ENCODE measurements around the gene GRAMD4. TPM values are rescaled to one million over a fixed set of nuclear protein-coding genes. Genes with fewer than 3 reads are reported as not detected.

Gene GRAMD4
- total RNA-seq, 4 donors from 2014 or later = 19.1 to 25.4 (median 19.5) TPM

GRCh38 chr22:46578824-46579561, 41.2 kb upstream of the GRAMD4 start:
- TF ChIP-seq CTCF (IDR thresholded peaks at IDR 0.05) = no peak
- DNase-seq (ENCODE audit: low spot score) (no peak), ATAC-seq (ENCODE audit: low FRiP score) (no peak)

DNA sequence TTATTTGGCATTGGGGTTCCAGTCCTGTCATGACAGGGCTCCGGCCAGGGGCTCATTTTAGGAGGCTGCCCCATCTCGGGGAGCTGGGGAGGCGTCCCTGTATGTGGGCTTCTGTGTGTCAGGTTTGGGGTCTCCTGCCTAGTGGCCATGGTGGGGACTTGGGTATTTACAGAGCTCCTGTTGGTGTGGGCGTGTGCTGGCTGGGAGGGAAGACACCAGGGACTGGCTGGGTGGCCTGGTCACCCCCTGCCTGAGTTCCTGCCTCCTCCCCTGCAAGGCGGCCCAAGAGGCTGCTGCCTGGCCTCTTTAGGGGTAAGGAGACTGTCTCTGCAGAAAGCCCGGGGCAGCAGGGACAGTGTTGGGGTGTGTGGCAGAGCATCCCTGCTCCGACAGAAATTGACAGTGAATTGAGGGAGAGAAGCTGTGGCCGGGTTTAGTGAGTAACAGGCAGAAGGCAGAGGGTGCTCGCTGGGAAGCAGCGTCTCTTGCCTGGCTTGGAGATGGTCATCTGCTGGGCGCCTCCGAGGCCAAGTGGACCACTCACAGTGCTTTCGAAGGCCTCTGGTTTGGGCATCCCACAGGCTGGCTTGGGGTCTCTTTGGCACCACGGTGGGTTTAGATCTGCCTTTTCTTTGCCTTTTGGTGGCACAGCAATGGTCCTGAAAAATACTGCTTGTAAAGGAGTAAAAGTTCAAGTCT, 40.3 kb upstream of the GRAMD4 start:
- DNase-seq (ENCODE audit: low spot score) (no peak), ATAC-seq (ENCODE audit: low FRiP score) (no peak)
- TF ChIP-seq CTCF (IDR thresholded peaks at IDR 0.05) = no peak

GRCh38 chr22:46580940-46581537, 39.1 kb upstream of the GRAMD4 start:
- no peak for TF ChIP-seq CTCF (IDR thresholded peaks at IDR 0.05)
- DNase-seq (ENCODE audit: low spot score) (no peak), ATAC-seq (ENCODE audit: low FRiP score) (no peak)

- no peak for DNase-seq (ENCODE audit: low spot score)
- no peak for TF ChIP-seq CTCF (IDR thresholded peaks at IDR 0.05)
- no peak for ATAC-seq (ENCODE audit: low FRiP score)
Observed at GRCh38 chr22:46581538-46582244, 38.5 kb upstream of the GRAMD4 start.

- DNase-seq (ENCODE audit: low spot score) (no peak), ATAC-seq (ENCODE audit: low FRiP score) (no peak)
- TF ChIP-seq CTCF (IDR thresholded peaks at IDR 0.05) = no peak
Observed at GRCh38 chr22:46582281-46582933, 37.8 kb upstream of the GRAMD4 start.

- no peak for TF ChIP-seq CTCF (IDR thresholded peaks at IDR 0.05)
- no peak for ATAC-seq (ENCODE audit: low FRiP score)
- DNase-seq (ENCODE audit: low spot score) = no peak
Observed at GRCh38 chr22:46583571-46583970, 36.6 kb upstream of the GRAMD4 start.
